NCI-H526 (cell line): Measurements from ENCODE around the gene TSPAN31.
"Not testable (repeated sequence)": the region's sequence is repeated elsewhere in the genome, so short reads cannot be mapped to it uniquely, and the experiment has no call there.

Source experiments
- DNase-seq, 2 experiments: peaks; one replicate each; lab custom pipeline; 2025; lab: John Stamatoyannopoulos, UW

TSPAN31 gene

GRCh38 chr12:57744777-57745484 lies at the start of gene TSPAN31:
TSS of gene TSPAN31 (plus strand) at chr12:57745039. CDS start at chr12:57745155, 116 bp downstream.
- DNase-seq = peak; percentile 96 to 98

GRCh38 chr12:57695770-57696432 lies 48.9 kb upstream of the TSPAN31 start:
- no peak for DNase-seq

- DNase-seq = no peak
Measured at GRCh38 chr12:57697076-57697475, 47.8 kb upstream of the TSPAN31 start.

GRCh38 chr12:57698414-57698813 lies 46.4 kb upstream of the TSPAN31 start:
- no peak for DNase-seq

GRCh38 chr12:57700317-57700716 lies 44.5 kb upstream of the TSPAN31 start:
- DNase-seq = no peak

GRCh38 chr12:57707250-57707649 lies 37.6 kb upstream of the TSPAN31 start:
- DNase-seq = no peak

- no peak for DNase-seq
Measured at GRCh38 chr12:57708296-57708695, 36.5 kb upstream of the TSPAN31 start.

GRCh38 chr12:57712701-57713100 lies 32.1 kb upstream of the TSPAN31 start:
- no peak for DNase-seq

GRCh38 chr12:57713209-57713608 lies 31.6 kb upstream of the TSPAN31 start:
- no peak for DNase-seq

GRCh38 chr12:57715036-57715748 lies 29.6 kb upstream of the TSPAN31 start:
- DNase-seq = not testable (repeated sequence)

GRCh38 chr12:57715786-57716185 lies 29.1 kb upstream of the TSPAN31 start:
- no peak for DNase-seq

GRCh38 chr12:57716305-57716704 lies 28.5 kb upstream of the TSPAN31 start:
- DNase-seq = no peak

- DNase-seq = no peak
Measured at GRCh38 chr12:57717131-57717530, 27.7 kb upstream of the TSPAN31 start.

GRCh38 chr12:57717846-57718640 lies 26.8 kb upstream of the TSPAN31 start:
- DNase-seq = no peak

GRCh38 chr12:57718641-57719528 lies 26.0 kb upstream of the TSPAN31 start:
- DNase-seq = no peak

- DNase-seq = no peak
Measured at GRCh38 chr12:57719777-57720605, 24.8 kb upstream of the TSPAN31 start.

GRCh38 chr12:57720606-57721595 lies 23.9 kb upstream of the TSPAN31 start:
- DNase-seq = no peak

- DNase-seq = not testable (repeated sequence)
Measured at GRCh38 chr12:57721846-57722608, 22.8 kb upstream of the TSPAN31 start.
